ENCODE results near the gene EIF4E.

EIF4E gene

GRCh38 chr4:98955229-98955628, 26.3 kb upstream of the EIF4E start:
- Histone ChIP-seq H3K4me1 (ENCODE audit: control insufficient read depth in 1 of 2, insufficient read depth in 1 of 2, low read depth in 1 of 2, low read length in 1 of 2) (no peaks in the 10 kb centered on the region), H3K27ac (no peak overlapping the region), H3K36me3 (no peaks in the 10 kb centered on the region), H3K4me3 (ENCODE audit: low read depth in 1 of 2, low read length in 1 of 2) (no peak overlapping the region), H3K27me3 (no peaks in the 10 kb centered on the region), H3K9me3 (no peaks in the 10 kb centered on the region)
- TF ChIP-seq CTCF (IDR thresholded peaks at IDR 0.05) = no peak

GRCh38 chr4:98951710-98952109, 22.8 kb upstream of the EIF4E start:
- Histone ChIP-seq H3K4me1 (ENCODE audit: control insufficient read depth in 1 of 2, insufficient read depth in 1 of 2, low read depth in 1 of 2, low read length in 1 of 2) (no peaks in the 10 kb centered on the region), H3K4me3 (ENCODE audit: low read depth in 1 of 2, low read length in 1 of 2) (no peak overlapping the region), H3K27ac (no peak overlapping the region), H3K9me3 (no peaks in the 10 kb centered on the region), H3K36me3 (no peaks in the 10 kb centered on the region), H3K27me3 (no peaks in the 10 kb centered on the region)
- no peak for TF ChIP-seq CTCF (IDR thresholded peaks at IDR 0.05)

- no peak overlapping the region for H3K4me3 ChIP-seq (ENCODE audit: low read depth in 1 of 2, low read length in 1 of 2)
- H3K36me3 ChIP-seq = no peaks in the 10 kb centered on the region
- no peak for TF ChIP-seq CTCF (IDR thresholded peaks at IDR 0.05)
- no peaks in the 10 kb centered on the region for H3K4me1 ChIP-seq (ENCODE audit: control insufficient read depth in 1 of 2, insufficient read depth in 1 of 2, low read depth in 1 of 2, low read length in 1 of 2)
- no peak overlapping the region for H3K27ac ChIP-seq
- H3K9me3 ChIP-seq = no peaks in the 10 kb centered on the region
- H3K27me3 ChIP-seq = no peaks in the 10 kb centered on the region
Measured at GRCh38 chr4:98950925-98951324, 22.0 kb upstream of the EIF4E start.

- no peak overlapping the region for H3K4me3 ChIP-seq (ENCODE audit: low read depth in 1 of 2, low read length in 1 of 2)
- H3K4me1 ChIP-seq (ENCODE audit: control insufficient read depth in 1 of 2, insufficient read depth in 1 of 2, low read depth in 1 of 2, low read length in 1 of 2) = no peaks in the 10 kb centered on the region
- no peak overlapping the region for H3K27ac ChIP-seq
- no peaks in the 10 kb centered on the region for H3K9me3 ChIP-seq
- no peaks in the 10 kb centered on the region for H3K36me3 ChIP-seq
- H3K27me3 ChIP-seq = no peaks in the 10 kb centered on the region
- TF ChIP-seq CTCF (IDR thresholded peaks at IDR 0.05) = no peak
Measured at GRCh38 chr4:98946359-98946758, 17.4 kb upstream of the EIF4E start.

- Histone ChIP-seq H3K4me3 (ENCODE audit: low read depth in 1 of 2, low read length in 1 of 2) (no peak overlapping the region), H3K27me3 (no peaks in the 10 kb centered on the region), H3K9me3 (no peaks in the 10 kb centered on the region), H3K4me1 (ENCODE audit: control insufficient read depth in 1 of 2, insufficient read depth in 1 of 2, low read depth in 1 of 2, low read length in 1 of 2) (no peaks in the 10 kb centered on the region), H3K36me3 (no peaks in the 10 kb centered on the region), H3K27ac (no peak overlapping the region)
- no peak for TF ChIP-seq CTCF (IDR thresholded peaks at IDR 0.05)
Measured at GRCh38 chr4:98945297-98945850, 16.4 kb upstream of the EIF4E start.

GRCh38 chr4:98939892-98940298, 11.0 kb upstream of the EIF4E start:
- Histone ChIP-seq H3K27me3 (no peaks in the 10 kb centered on the region), H3K27ac (no peak overlapping the region), H3K9me3 (no peaks in the 10 kb centered on the region), H3K4me1 (ENCODE audit: control insufficient read depth in 1 of 2, insufficient read depth in 1 of 2, low read depth in 1 of 2, low read length in 1 of 2) (peaks cover 0 to 3% of the 10 kb centered on the region in 2 experiments), H3K36me3 (no peaks in the 10 kb centered on the region), H3K4me3 (ENCODE audit: low read depth in 1 of 2, low read length in 1 of 2) (no peak overlapping the region)
- no peak for TF ChIP-seq CTCF (IDR thresholded peaks at IDR 0.05)
